SK-N-SH (cell line): ENCODE results near the gene PUS1. TPM values are rescaled to one million over a fixed set of nuclear protein-coding genes. Genes with fewer than 3 reads are reported as not detected.

Source experiments
- CTCF ChIA-PET: fragments of 300-600, 350-600 bp; formaldehyde crosslinking; extraction: SDS; loops from one replicate; lab custom pipeline; 2021; lab: Yijun Ruan, JAX
- POLR2A ChIA-PET: fragments of 350-600 bp; sonication (Branson Sonifier 250); formaldehyde crosslinking; extraction: SDS; loops from one replicate; lab custom pipeline; 2020; ENCODE audit warnings: antibody characterized with exemption, inconsistent platforms; lab: Yijun Ruan, JAX
- DNase-seq: peaks from one replicate; pipeline ENCODE4 v3.0.0; 2012
- H2AFZ ChIP-seq: fragments of 200-600 bp; sonication (generic); 2 replicates; pipeline ENCODE4 v1.8.1; 2016; ENCODE audit warnings: antibody characterized with exemption, mild to moderate bottlenecking, low read depth
- H3F3A ChIP-seq: fragments of 200-600 bp; sonication (generic); replicated peaks from 2 replicates; pipeline ENCODE3; 2016; ENCODE audit warnings: antibody characterized with exemption, mild to moderate bottlenecking; ENCODE audit not compliant: insufficient read depth
- H3K27ac ChIP-seq, 2 experiments: fragments of 200-500 bp in 1 of 2; fragments of 200-600 bp in 1 of 2; sonication (Bioruptor generic) in 1 of 2; sonication (generic), shearing (Covaris generic) in 1 of 2; 2 replicates each; pipeline versions ENCODE4 v1.5.1 to v1.6.1; 2014 to 2016; ENCODE audit warnings: low read depth in 2 of 2, inconsistent platforms in 1 of 2, low read length in 1 of 2, mild to moderate bottlenecking in 1 of 2, mixed read lengths in 1 of 2
- H3K27me3 ChIP-seq: fragments of 200-600 bp; sonication (generic), shearing (Covaris generic); 2 replicates; pipeline ENCODE4 v1.6.1; 2016; ENCODE audit warnings: mixed run types; ENCODE audit not compliant: insufficient read depth
- H3K36me3 ChIP-seq, 2 experiments: fragments of 200-500 bp in 1 of 2; fragments of 200-600 bp in 1 of 2; sonication (Bioruptor generic) in 1 of 2; sonication (generic) in 1 of 2; replicated peaks in 1 of 2; 2 replicates each; pipeline versions ENCODE3 to v1.5.1; 2014 to 2016; ENCODE audit warnings: low read length in 1 of 2, mild to moderate bottlenecking in 1 of 2; ENCODE audit not compliant: insufficient read depth in 2 of 2, control insufficient read depth in 1 of 2
- H3K4me1 ChIP-seq, 2 experiments: fragments of 200-500 bp in 1 of 2; fragments of 200-600 bp in 1 of 2; sonication (Bioruptor generic) in 1 of 2; sonication (generic), shearing (Covaris generic) in 1 of 2; 2 replicates each; pipeline versions ENCODE4 v1.5.1 to v1.6.1; 2014 to 2016; ENCODE audit warnings: low read depth in 1 of 2, low read length in 1 of 2, mixed run types in 1 of 2; ENCODE audit not compliant: insufficient read depth in 2 of 2, control insufficient read depth in 1 of 2
- H3K4me2 ChIP-seq: fragments of 200-600 bp; sonication (generic), shearing (Covaris generic); 2 replicates; pipeline ENCODE4 v1.6.1; 2017; ENCODE audit warnings: mixed run types
- H3K4me3 ChIP-seq, 2 experiments: fragments of 200-500 bp in 1 of 2; fragments of 200-600 bp in 1 of 2; sonication (Bioruptor generic) in 1 of 2; sonication (generic), shearing (Covaris generic) in 1 of 2; 2 replicates each; pipeline versions ENCODE4 v1.5.1 to v1.8.1; 2014 to 2016; ENCODE audit warnings: low read depth in 2 of 2, inconsistent platforms in 1 of 2, low read length in 1 of 2, mild to moderate bottlenecking in 1 of 2, mixed read lengths in 1 of 2, moderate library complexity in 1 of 2
- H3K79me2 ChIP-seq: fragments of 200-600 bp; sonication (generic); 2 replicates; pipeline ENCODE4 v1.8.1; 2017; ENCODE audit warnings: mild to moderate bottlenecking; ENCODE audit not compliant: insufficient read depth
- H3K9ac ChIP-seq: fragments of 200-600 bp; sonication (generic); 2 replicates; pipeline ENCODE4 v1.6.1; 2017; ENCODE audit warnings: mixed run types
- H3K9me2 ChIP-seq: fragments of 200-600 bp; sonication (generic); 2 replicates; pipeline ENCODE4 v1.6.1; 2017; ENCODE audit warnings: mixed run types
- H3K9me3 ChIP-seq: fragments of 200-600 bp; sonication (generic); 2 replicates; pipeline ENCODE4 v1.6.1; 2017; ENCODE audit warnings: mixed run types, mild to moderate bottlenecking, moderate library complexity
- H4K20me1 ChIP-seq: fragments of 200-600 bp; sonication (generic); 2 replicates; pipeline ENCODE4 v1.6.1; 2017; ENCODE audit warnings: mild to moderate bottlenecking, mixed run types; ENCODE audit not compliant: insufficient read depth
- CHD2 ChIP-seq: fragments of 150-350 bp; IDR thresholded peaks from 2 replicates; pipeline ENCODE4 v1.6.1; 2018; ENCODE audit warnings: low read length; ENCODE audit not compliant: partially characterized antibody
- EP300 ChIP-seq, 2 experiments: IDR thresholded peaks; 2 replicates each; pipeline versions ENCODE4 v1.4.0 to v1.6.1; 2012; ENCODE audit warnings: borderline replicate concordance in 1 of 2, low read depth in 1 of 2, low read length in 1 of 2
- EZH2phosphoT487 ChIP-seq: fragments of 200-600 bp; sonication (generic); IDR thresholded peaks from 2 replicates; pipeline ENCODE4 v1.6.1; 2017; ENCODE audit warnings: low read depth, mixed run types, mild to moderate bottlenecking, antibody characterized with exemption, moderate library complexity, borderline replicate concordance
- FOXJ3 ChIP-seq: sonication (generic); formaldehyde crosslinking; IDR thresholded peaks from 2 replicates; pipeline ENCODE4 v1.5.1; 2020; ENCODE audit warnings: mild to moderate bottlenecking, missing genetic modification reagents
- GATA2 ChIP-seq: sonication (generic); formaldehyde crosslinking; IDR thresholded peaks from 2 replicates; pipeline ENCODE4 v1.5.0; 2020; ENCODE audit warnings: mild to moderate bottlenecking, missing genetic modification reagents
- IRF3 ChIP-seq: fragments of 150-350 bp; IDR thresholded peaks from 2 replicates; pipeline ENCODE4 v1.6.1; 2016; ENCODE audit warnings: mild to moderate bottlenecking, low read depth, low read length
- MEF2A ChIP-seq: IDR thresholded peaks from 2 replicates; pipeline ENCODE4 v1.4.0; 2012; ENCODE audit warnings: low read depth, borderline replicate concordance
- MXI1 ChIP-seq: IDR thresholded peaks from 2 replicates; pipeline ENCODE4 v1.6.1; 2012; ENCODE audit warnings: mild to moderate bottlenecking, low read depth, low read length, improper control_type of control experiment
- NFIC ChIP-seq: IDR thresholded peaks from 2 replicates; pipeline ENCODE4 v1.4.0; 2012; ENCODE audit warnings: borderline replicate concordance
- REST ChIP-seq: IDR thresholded peaks from 2 replicates; pipeline ENCODE4 v1.6.1; 2012; ENCODE audit warnings: mild to moderate bottlenecking, low read depth, low read length, moderate library complexity
- RFX5 ChIP-seq: IDR thresholded peaks from 2 replicates; pipeline ENCODE4 v1.6.1; 2012; ENCODE audit warnings: mild to moderate bottlenecking, improper control_type of control experiment, low read length
- RXRA ChIP-seq: IDR thresholded peaks from 2 replicates; pipeline ENCODE4 v1.4.0; 2012; ENCODE audit warnings: low read depth, mild to moderate bottlenecking, borderline replicate concordance
- SIN3A ChIP-seq: IDR thresholded peaks from 2 replicates; pipeline ENCODE4 v1.6.1; 2012; ENCODE audit warnings: low read depth, mild to moderate bottlenecking, low read length, moderate library complexity, borderline replicate concordance
- TAF1 ChIP-seq: IDR thresholded peaks from 2 replicates; pipeline ENCODE4 v1.6.1; 2012; ENCODE audit warnings: low read depth, mild to moderate bottlenecking, low read length, moderate library complexity, borderline replicate concordance
- USF2 ChIP-seq: fragments of 150-350 bp; IDR thresholded peaks from 2 replicates; pipeline ENCODE4 v1.6.1; 2017; ENCODE audit warnings: antibody characterized with exemption, low read length, low read depth, borderline replicate concordance
- YY1 ChIP-seq: IDR thresholded peaks from 2 replicates; pipeline ENCODE4 v1.4.0; 2012; ENCODE audit warnings: low read depth, mild to moderate bottlenecking
- WGBS: methylation state at CpG from one replicate; pipeline ENCODE4 v1.1.6; 2017; ENCODE audit warnings: low lambda C conversion rate; 5-methylcytosine and 5-hydroxymethylcytosine counted together
- polyA plus RNA-seq, 3 experiments: library from polyadenylated mRNA; depleted of rRNA; stranded (reverse); fragments of >200 nt; gene quantifications; 2 replicates each; pipeline ENCODE4 v1.2.3, GENCODE V29; 2012
- TF ChIP-seq, protein P1 (sequence below): IDR thresholded peaks from 2 replicates; pipeline ENCODE4 v1.4.0; 2012; ENCODE audit warnings: low read depth, borderline replicate concordance
- TF ChIP-seq, protein P2 (sequence below): IDR thresholded peaks from 2 replicates; pipeline ENCODE4 v1.4.0; 2012; ENCODE audit warnings: low read depth
- TF ChIP-seq, protein P3 (sequence below): IDR thresholded peaks from 2 replicates; pipeline ENCODE4; 2012

PUS1 gene
- polyA plus RNA-seq, 1 of the 3 experiments (the other 2 are of a cell fraction): 53.1 TPM

- TF ChIP-seq USF2: no peak
- TF ChIP-seq RFX5: no peak
- no peak for TF ChIP-seq RXRA
- TF ChIP-seq, all 33 proteins: peak for 0
Measured at GRCh38 chr12:131895640-131896079, 33.4 kb upstream of the PUS1 start (continued).

GRCh38 chr12:131896080-131896810 lies 32.8 kb upstream of the PUS1 start:
- WGBS: 55% methylated on average over 2 of the region's 39 CpGs
- Histone ChIP-seq H3K27ac (peak overlapping the region in 1 of 2 experiments; percentile 49; a peak in 2 of 4 replicates), H3K9me2 (no peaks in the 10 kb centered on the region), H3K4me2 (peak overlapping the region; percentile 99), H3K9me3 (no peaks in the 10 kb centered on the region), H3K4me3 (peak overlapping the region; percentile 62 to 72), H3K4me1 (peaks cover 7 to 23% of the 10 kb centered on the region in 2 experiments; a peak in 1 of 4 replicates), H3K27me3 (no peaks in the 10 kb centered on the region), H3K36me3 (peaks cover 8% of the 10 kb centered on the region in 2 experiments), H3K79me2 (peaks cover 38% of the 10 kb centered on the region), H4K20me1 (peaks cover 23% of the 10 kb centered on the region), H2AFZ (no peak overlapping the region), H3K9ac (peak overlapping the region; percentile 72; the same call in 1 of the 2 replicates), H3F3A (peaks cover 2% of the 10 kb centered on the region)
- peak; percentile 92 for DNase-seq
- POLR2A ChIA-PET: no interaction called here
- CTCF ChIA-PET: interaction anchor here (0.9 to 2.2 kb wide), 3 partner anchors 10 to 792 kb away, joined by 3 to 12 read pairs (median 3); no protein-coding TSS in a partner anchor
- TF ChIP-seq REST (no peak), YY1 (0 out of 2 replicates have a peak, but pooled peaks have one; percentile 21), GATA2 (CRISPR knock-in tag) (no peak), CHD2 (peak; percentile 70), IRF3 (no peak), FOXJ3 (no peak), TAF1 (peak; percentile 36; the same call in 1 of the 2 replicates), SIN3A (peak; percentile 94), MXI1 (peak; percentile 94), EP300 (IDR thresholded peaks at IDR 0.05; ENCODE audit: borderline replicate concordance in 1 of 2, low read depth in 1 of 2, low read length in 1 of 2) (peak in 1 of 2 experiments; percentile 17; a peak in 1 of 4 replicates), MEF2A (no peak), RFX5 (0 out of 2 replicates have a peak, but pooled peaks have one; percentile 18), NFIC (0 out of 2 replicates have a peak, but pooled peaks have one; percentile 31), EZH2phosphoT487 (no peak)
- TF ChIP-seq, protein P1, sequence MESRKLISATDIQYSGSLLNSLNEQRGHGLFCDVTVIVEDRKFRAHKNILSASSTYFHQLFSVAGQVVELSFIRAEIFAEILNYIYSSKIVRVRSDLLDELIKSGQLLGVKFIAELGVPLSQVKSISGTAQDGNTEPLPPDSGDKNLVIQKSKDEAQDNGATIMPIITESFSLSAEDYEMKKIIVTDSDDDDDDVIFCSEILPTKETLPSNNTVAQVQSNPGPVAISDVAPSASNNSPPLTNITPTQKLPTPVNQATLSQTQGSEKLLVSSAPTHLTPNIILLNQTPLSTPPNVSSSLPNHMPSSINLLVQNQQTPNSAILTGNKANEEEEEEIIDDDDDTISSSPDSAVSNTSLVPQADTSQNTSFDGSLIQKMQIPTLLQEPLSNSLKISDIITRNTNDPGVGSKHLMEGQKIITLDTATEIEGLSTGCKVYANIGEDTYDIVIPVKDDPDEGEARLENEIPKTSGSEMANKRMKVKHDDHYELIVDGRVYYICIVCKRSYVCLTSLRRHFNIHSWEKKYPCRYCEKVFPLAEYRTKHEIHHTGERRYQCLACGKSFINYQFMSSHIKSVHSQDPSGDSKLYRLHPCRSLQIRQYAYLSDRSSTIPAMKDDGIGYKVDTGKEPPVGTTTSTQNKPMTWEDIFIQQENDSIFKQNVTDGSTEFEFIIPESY: no peak
- TF ChIP-seq, protein P2, sequence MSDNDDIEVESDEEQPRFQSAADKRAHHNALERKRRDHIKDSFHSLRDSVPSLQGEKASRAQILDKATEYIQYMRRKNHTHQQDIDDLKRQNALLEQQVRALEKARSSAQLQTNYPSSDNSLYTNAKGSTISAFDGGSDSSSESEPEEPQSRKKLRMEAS: peak; percentile 79
- TF ChIP-seq, protein P3, sequence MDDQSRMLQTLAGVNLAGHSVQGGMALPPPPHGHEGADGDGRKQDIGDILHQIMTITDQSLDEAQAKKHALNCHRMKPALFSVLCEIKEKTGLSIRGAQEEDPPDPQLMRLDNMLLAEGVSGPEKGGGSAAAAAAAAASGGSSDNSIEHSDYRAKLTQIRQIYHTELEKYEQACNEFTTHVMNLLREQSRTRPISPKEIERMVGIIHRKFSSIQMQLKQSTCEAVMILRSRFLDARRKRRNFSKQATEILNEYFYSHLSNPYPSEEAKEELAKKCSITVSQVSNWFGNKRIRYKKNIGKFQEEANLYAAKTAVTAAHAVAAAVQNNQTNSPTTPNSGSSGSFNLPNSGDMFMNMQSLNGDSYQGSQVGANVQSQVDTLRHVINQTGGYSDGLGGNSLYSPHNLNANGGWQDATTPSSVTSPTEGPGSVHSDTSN: 0 out of 2 replicates have a peak, but pooled peaks have one; percentile 12
